Mesendoderm (in vitro differentiated cells): ENCODE results near the gene ADK.

ENCODE experiments used
- DNase-seq: peaks from one replicate; pipeline ENCODE4 v3.0.0; 2013
- H2AK5ac ChIP-seq: 2 replicates; pipeline ENCODE4 v1.6.1; 2013; ENCODE audit warnings: low read length, inconsistent platforms
- H2BK120ac ChIP-seq: 2 replicates; pipeline ENCODE4 v1.6.1; 2013; ENCODE audit warnings: low read depth, mild to moderate bottlenecking, low read length, moderate library complexity, mixed read lengths
- H2BK15ac ChIP-seq: replicated peaks from 2 replicates; pipeline ENCODE4 v1.6.1; 2013; ENCODE audit warnings: low read depth, mild to moderate bottlenecking, moderate library complexity
- H2BK5ac ChIP-seq: 2 replicates; pipeline ENCODE4 v1.6.1; 2013; ENCODE audit warnings: low read length, inconsistent platforms
- H3K18ac ChIP-seq: 2 replicates; pipeline ENCODE4 v1.6.1; 2013; ENCODE audit warnings: mild to moderate bottlenecking, low read length, mixed read lengths
- H3K23ac ChIP-seq: one replicate; pipeline ENCODE4 v1.6.1; 2013; ENCODE audit warnings: low read length
- H3K27ac ChIP-seq: 2 replicates; pipeline ENCODE4 v1.5.1; 2013; ENCODE audit warnings: low read depth, mild to moderate bottlenecking, inconsistent platforms, low read length, moderate library complexity
- H3K27me3 ChIP-seq: 2 replicates; pipeline ENCODE4 v1.6.1; 2013; ENCODE audit warnings: low read length, control low read depth, mild to moderate bottlenecking, inconsistent platforms; ENCODE audit not compliant: insufficient read depth, poor library complexity
- H3K36me3 ChIP-seq: 2 replicates; pipeline ENCODE4 v1.6.1; 2013; ENCODE audit warnings: low read length, inconsistent platforms; ENCODE audit not compliant: control insufficient read depth, insufficient read depth
- H3K4ac ChIP-seq: one replicate; pipeline ENCODE4 v1.6.1; 2013; ENCODE audit warnings: low read depth, mild to moderate bottlenecking, low read length, moderate library complexity
- H3K4me1 ChIP-seq: 2 replicates; pipeline ENCODE4 v1.6.1; 2013; ENCODE audit warnings: low read depth, low read length, inconsistent platforms; ENCODE audit not compliant: control insufficient read depth
- H3K4me2 ChIP-seq: 2 replicates; pipeline ENCODE4 v1.6.1; 2013; ENCODE audit warnings: low read length
- H3K4me3 ChIP-seq: 2 replicates; pipeline ENCODE4 v1.5.1; 2013; ENCODE audit warnings: mild to moderate bottlenecking, low read length
- H3K56ac ChIP-seq: one replicate; pipeline ENCODE4 v1.6.1; 2013; ENCODE audit warnings: low read length
- H3K79me1 ChIP-seq: 2 replicates; pipeline ENCODE4 v1.6.1; 2013; ENCODE audit warnings: low read length, inconsistent platforms
- H3K79me2 ChIP-seq: 2 replicates; pipeline ENCODE4 v1.6.1; 2013; ENCODE audit warnings: mild to moderate bottlenecking, low read length; ENCODE audit not compliant: control insufficient read depth, insufficient read depth
- H3K9ac ChIP-seq: 2 replicates; pipeline ENCODE4 v1.6.1; 2013; ENCODE audit warnings: low read length, inconsistent platforms
- H4K5ac ChIP-seq: one replicate; pipeline ENCODE4 v1.6.1; 2013; ENCODE audit warnings: low read length
- H4K8ac ChIP-seq: one replicate; pipeline ENCODE4 v1.6.1; 2013; ENCODE audit warnings: low read depth, mild to moderate bottlenecking, control low read depth, low read length, moderate library complexity
- WGBS: extraction: QIAGEN DNeasy Blood & Tissue Kit; methylation state at CpG from one replicate; pipeline ENCODE4 v1.1.7; 2013; ENCODE audit warnings: low lambda C conversion rate, missing lambda C conversion rate; ENCODE audit not compliant: insufficient coverage; ENCODE audit errors: extremely low coverage; 5-methylcytosine and 5-hydroxymethylcytosine counted together

The ADK gene

GRCh38 chr10:74231375-74231774 lies 80.4 kb downstream of the ADK start:
- Histone ChIP-seq H3K4me2 (no peak overlapping the region), H2BK15ac (no peak overlapping the region), H4K8ac (no peak overlapping the region), H3K18ac (no peak overlapping the region), H2BK120ac (no peak overlapping the region), H3K79me2 (no peaks in the 10 kb centered on the region), H2AK5ac (no peak overlapping the region), H3K27ac (no peak overlapping the region), H3K79me1 (no peaks in the 10 kb centered on the region), H3K36me3 (no peaks in the 10 kb centered on the region), H2BK5ac (no peak overlapping the region), H3K56ac (no peak overlapping the region), H3K9ac (no peak overlapping the region), H3K27me3 (no peaks in the 10 kb centered on the region), H3K4me1 (no peaks in the 10 kb centered on the region), H4K5ac (no peak overlapping the region), H3K4ac (no peak overlapping the region), H3K23ac (no peak overlapping the region), H3K4me3 (no peak overlapping the region)
- DNase-seq = no peak
- WGBS = no CpG with 5 or more reads among the region's 2 CpGs

GRCh38 chr10:74233281-74233680 lies 82.3 kb downstream of the ADK start:
- Histone ChIP-seq H3K4me2 (no peak overlapping the region), H4K8ac (no peak overlapping the region), H4K5ac (no peak overlapping the region), H2BK120ac (no peak overlapping the region), H2AK5ac (no peak overlapping the region), H3K27me3 (no peaks in the 10 kb centered on the region), H3K18ac (no peak overlapping the region), H3K36me3 (no peaks in the 10 kb centered on the region), H3K79me1 (no peaks in the 10 kb centered on the region), H3K4ac (no peak overlapping the region), H2BK5ac (no peak overlapping the region), H3K9ac (no peak overlapping the region), H2BK15ac (no peak overlapping the region), H3K4me1 (no peaks in the 10 kb centered on the region), H3K79me2 (no peaks in the 10 kb centered on the region), H3K56ac (no peak overlapping the region), H3K4me3 (no peak overlapping the region), H3K23ac (no peak overlapping the region), H3K27ac (peak overlapping the region; percentile 19)
- DNase-seq = peak; percentile 48
- WGBS = no CpG with 5 or more reads among the region's 4 CpGs

- Histone ChIP-seq H3K27ac (no peak overlapping the region), H3K23ac (no peak overlapping the region), H2AK5ac (no peak overlapping the region), H4K5ac (no peak overlapping the region), H3K4me2 (no peak overlapping the region), H2BK5ac (no peak overlapping the region), H3K4me3 (no peak overlapping the region), H3K4ac (no peak overlapping the region), H3K79me2 (no peaks in the 10 kb centered on the region), H4K8ac (no peak overlapping the region), H2BK120ac (no peak overlapping the region), H3K9ac (no peak overlapping the region), H3K36me3 (no peaks in the 10 kb centered on the region), H3K27me3 (no peaks in the 10 kb centered on the region), H3K56ac (no peak overlapping the region), H3K79me1 (no peaks in the 10 kb centered on the region), H3K4me1 (no peaks in the 10 kb centered on the region), H2BK15ac (no peak overlapping the region), H3K18ac (no peak overlapping the region)
- no peak for DNase-seq
- WGBS = 100% methylated on average over 1 of the region's 1 CpG
These were observed 83.5 kb downstream of the ADK start for GRCh38 chr10:74234569-74234968.

GRCh38 chr10:74238031-74238431 lies 87.0 kb downstream of the ADK start:
- Histone ChIP-seq H3K9ac (no peak overlapping the region), H4K5ac (no peak overlapping the region), H3K36me3 (no peaks in the 10 kb centered on the region), H2BK5ac (no peak overlapping the region), H3K18ac (no peak overlapping the region), H2AK5ac (no peak overlapping the region), H2BK15ac (no peak overlapping the region), H3K4ac (no peak overlapping the region), H3K4me1 (no peaks in the 10 kb centered on the region), H3K27ac (no peak overlapping the region), H3K4me2 (no peak overlapping the region), H2BK120ac (no peak overlapping the region), H3K27me3 (no peaks in the 10 kb centered on the region), H4K8ac (no peak overlapping the region), H3K79me2 (no peaks in the 10 kb centered on the region), H3K79me1 (no peaks in the 10 kb centered on the region), H3K23ac (no peak overlapping the region), H3K4me3 (no peak overlapping the region), H3K56ac (no peak overlapping the region)
- no CpG with 5 or more reads among the region's 6 CpGs for WGBS
- no peak for DNase-seq

- DNase-seq = no peak
- Histone ChIP-seq H3K36me3 (no peaks in the 10 kb centered on the region), H2AK5ac (no peak overlapping the region), H3K9ac (no peak overlapping the region), H4K5ac (no peak overlapping the region), H2BK5ac (no peak overlapping the region), H3K27me3 (no peaks in the 10 kb centered on the region), H3K27ac (no peak overlapping the region), H3K4me3 (no peak overlapping the region), H3K18ac (no peak overlapping the region), H2BK15ac (no peak overlapping the region), H3K23ac (no peak overlapping the region), H2BK120ac (no peak overlapping the region), H3K4ac (no peak overlapping the region), H3K79me1 (no peaks in the 10 kb centered on the region), H4K8ac (no peak overlapping the region), H3K56ac (no peak overlapping the region), H3K4me2 (no peak overlapping the region), H3K4me1 (no peaks in the 10 kb centered on the region), H3K79me2 (no peaks in the 10 kb centered on the region)
- WGBS = no CpG with 5 or more reads among the region's 2 CpGs
These were observed 87.5 kb downstream of the ADK start for GRCh38 chr10:74238516-74238915.

GRCh38 chr10:74243067-74243466 lies 92.0 kb downstream of the ADK start:
- Histone ChIP-seq H4K5ac (no peak overlapping the region), H3K27me3 (no peaks in the 10 kb centered on the region), H3K18ac (no peak overlapping the region), H3K4me3 (no peak overlapping the region), H3K9ac (no peak overlapping the region), H4K8ac (no peak overlapping the region), H3K4ac (no peak overlapping the region), H3K27ac (no peak overlapping the region), H3K4me2 (no peak overlapping the region), H3K79me2 (no peaks in the 10 kb centered on the region), H2BK5ac (no peak overlapping the region), H2BK15ac (no peak overlapping the region), H3K4me1 (no peaks in the 10 kb centered on the region), H3K23ac (no peak overlapping the region), H3K56ac (no peak overlapping the region), H2BK120ac (no peak overlapping the region), H3K79me1 (no peaks in the 10 kb centered on the region), H3K36me3 (no peaks in the 10 kb centered on the region), H2AK5ac (no peak overlapping the region)
- no peak for DNase-seq
- no CpG with 5 or more reads among the region's 10 CpGs for WGBS
